ENCODE data around the gene TUSC1.

DNA sequence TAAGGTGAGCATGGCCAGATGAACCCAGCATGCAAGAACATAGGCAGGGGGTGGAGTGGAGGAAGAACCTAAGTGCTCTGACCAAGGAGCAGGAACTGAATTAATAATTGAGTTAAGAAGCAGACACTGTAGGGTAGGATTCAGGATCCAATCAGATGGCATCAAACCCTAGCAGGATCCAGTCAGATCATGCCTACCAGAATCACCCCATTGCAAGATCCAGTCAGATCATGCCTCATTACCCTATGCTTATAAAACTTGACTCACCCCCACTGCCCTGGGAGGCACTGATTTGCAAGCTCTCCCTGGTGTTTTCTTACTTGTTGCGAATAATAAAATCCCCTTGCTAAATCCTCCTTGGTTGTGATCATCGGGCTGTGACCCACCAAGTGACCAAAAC, 19.7 kb downstream of the TUSC1 start:
- TF ChIP-seq ZBTB20 (CRISPR knock-in tag; IDR thresholded peaks at IDR 0.05; ENCODE audit: borderline replicate concordance, low read depth) (no peak), NBN (conservative IDR thresholded peaks at IDR 0.05) (no peak), EZH2 (conservative IDR thresholded peaks at IDR 0.05; ENCODE audit: low read depth, low read length) (no peak), POLR2A (IDR thresholded peaks at IDR 0.05; ENCODE audit: insufficient read depth in 1 of 2, low read depth in 2 of 2, low read length in 2 of 2) (no peak), SIN3A (IDR thresholded peaks at IDR 0.05; ENCODE audit: borderline replicate concordance, low read depth, low read length) (no peak), CCDC6 (CRISPR knock-in tag; IDR thresholded peaks at IDR 0.05) (no peak), POLR2AphosphoS5 (IDR thresholded peaks at IDR 0.05; ENCODE audit: low read depth, low read length) (no peak), PPARG (CRISPR knock-in tag; conservative IDR thresholded peaks at IDR 0.05) (no peak), NPAS2 (CRISPR knock-in tag; IDR thresholded peaks at IDR 0.05; ENCODE audit: borderline replicate concordance) (no peak)
- TF ChIP-seq, protein P1, sequence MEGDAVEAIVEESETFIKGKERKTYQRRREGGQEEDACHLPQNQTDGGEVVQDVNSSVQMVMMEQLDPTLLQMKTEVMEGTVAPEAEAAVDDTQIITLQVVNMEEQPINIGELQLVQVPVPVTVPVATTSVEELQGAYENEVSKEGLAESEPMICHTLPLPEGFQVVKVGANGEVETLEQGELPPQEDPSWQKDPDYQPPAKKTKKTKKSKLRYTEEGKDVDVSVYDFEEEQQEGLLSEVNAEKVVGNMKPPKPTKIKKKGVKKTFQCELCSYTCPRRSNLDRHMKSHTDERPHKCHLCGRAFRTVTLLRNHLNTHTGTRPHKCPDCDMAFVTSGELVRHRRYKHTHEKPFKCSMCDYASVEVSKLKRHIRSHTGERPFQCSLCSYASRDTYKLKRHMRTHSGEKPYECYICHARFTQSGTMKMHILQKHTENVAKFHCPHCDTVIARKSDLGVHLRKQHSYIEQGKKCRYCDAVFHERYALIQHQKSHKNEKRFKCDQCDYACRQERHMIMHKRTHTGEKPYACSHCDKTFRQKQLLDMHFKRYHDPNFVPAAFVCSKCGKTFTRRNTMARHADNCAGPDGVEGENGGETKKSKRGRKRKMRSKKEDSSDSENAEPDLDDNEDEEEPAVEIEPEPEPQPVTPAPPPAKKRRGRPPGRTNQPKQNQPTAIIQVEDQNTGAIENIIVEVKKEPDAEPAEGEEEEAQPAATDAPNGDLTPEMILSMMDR (CRISPR knock-in tag; IDR thresholded peaks at IDR 0.05), result no peak
- TF ChIP-seq, protein P2, sequence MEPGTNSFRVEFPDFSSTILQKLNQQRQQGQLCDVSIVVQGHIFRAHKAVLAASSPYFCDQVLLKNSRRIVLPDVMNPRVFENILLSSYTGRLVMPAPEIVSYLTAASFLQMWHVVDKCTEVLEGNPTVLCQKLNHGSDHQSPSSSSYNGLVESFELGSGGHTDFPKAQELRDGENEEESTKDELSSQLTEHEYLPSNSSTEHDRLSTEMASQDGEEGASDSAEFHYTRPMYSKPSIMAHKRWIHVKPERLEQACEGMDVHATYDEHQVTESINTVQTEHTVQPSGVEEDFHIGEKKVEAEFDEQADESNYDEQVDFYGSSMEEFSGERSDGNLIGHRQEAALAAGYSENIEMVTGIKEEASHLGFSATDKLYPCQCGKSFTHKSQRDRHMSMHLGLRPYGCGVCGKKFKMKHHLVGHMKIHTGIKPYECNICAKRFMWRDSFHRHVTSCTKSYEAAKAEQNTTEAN (CRISPR knock-in tag; conservative IDR thresholded peaks at IDR 0.05), result no peak
- TF ChIP-seq, protein P3, sequence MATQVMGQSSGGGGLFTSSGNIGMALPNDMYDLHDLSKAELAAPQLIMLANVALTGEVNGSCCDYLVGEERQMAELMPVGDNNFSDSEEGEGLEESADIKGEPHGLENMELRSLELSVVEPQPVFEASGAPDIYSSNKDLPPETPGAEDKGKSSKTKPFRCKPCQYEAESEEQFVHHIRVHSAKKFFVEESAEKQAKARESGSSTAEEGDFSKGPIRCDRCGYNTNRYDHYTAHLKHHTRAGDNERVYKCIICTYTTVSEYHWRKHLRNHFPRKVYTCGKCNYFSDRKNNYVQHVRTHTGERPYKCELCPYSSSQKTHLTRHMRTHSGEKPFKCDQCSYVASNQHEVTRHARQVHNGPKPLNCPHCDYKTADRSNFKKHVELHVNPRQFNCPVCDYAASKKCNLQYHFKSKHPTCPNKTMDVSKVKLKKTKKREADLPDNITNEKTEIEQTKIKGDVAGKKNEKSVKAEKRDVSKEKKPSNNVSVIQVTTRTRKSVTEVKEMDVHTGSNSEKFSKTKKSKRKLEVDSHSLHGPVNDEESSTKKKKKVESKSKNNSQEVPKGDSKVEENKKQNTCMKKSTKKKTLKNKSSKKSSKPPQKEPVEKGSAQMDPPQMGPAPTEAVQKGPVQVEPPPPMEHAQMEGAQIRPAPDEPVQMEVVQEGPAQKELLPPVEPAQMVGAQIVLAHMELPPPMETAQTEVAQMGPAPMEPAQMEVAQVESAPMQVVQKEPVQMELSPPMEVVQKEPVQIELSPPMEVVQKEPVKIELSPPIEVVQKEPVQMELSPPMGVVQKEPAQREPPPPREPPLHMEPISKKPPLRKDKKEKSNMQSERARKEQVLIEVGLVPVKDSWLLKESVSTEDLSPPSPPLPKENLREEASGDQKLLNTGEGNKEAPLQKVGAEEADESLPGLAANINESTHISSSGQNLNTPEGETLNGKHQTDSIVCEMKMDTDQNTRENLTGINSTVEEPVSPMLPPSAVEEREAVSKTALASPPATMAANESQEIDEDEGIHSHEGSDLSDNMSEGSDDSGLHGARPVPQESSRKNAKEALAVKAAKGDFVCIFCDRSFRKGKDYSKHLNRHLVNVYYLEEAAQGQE (IDR thresholded peaks at IDR 0.05; ENCODE audit: borderline replicate concordance in 1 of 2, low read depth in 1 of 2, low read length in 2 of 2), result no peak
- TF ChIP-seq, protein P4, sequence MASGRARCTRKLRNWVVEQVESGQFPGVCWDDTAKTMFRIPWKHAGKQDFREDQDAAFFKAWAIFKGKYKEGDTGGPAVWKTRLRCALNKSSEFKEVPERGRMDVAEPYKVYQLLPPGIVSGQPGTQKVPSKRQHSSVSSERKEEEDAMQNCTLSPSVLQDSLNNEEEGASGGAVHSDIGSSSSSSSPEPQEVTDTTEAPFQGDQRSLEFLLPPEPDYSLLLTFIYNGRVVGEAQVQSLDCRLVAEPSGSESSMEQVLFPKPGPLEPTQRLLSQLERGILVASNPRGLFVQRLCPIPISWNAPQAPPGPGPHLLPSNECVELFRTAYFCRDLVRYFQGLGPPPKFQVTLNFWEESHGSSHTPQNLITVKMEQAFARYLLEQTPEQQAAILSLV (CRISPR knock-in tag; IDR thresholded peaks at IDR 0.05; ENCODE audit: borderline replicate concordance), result no peak
- TF ChIP-seq, protein P5, sequence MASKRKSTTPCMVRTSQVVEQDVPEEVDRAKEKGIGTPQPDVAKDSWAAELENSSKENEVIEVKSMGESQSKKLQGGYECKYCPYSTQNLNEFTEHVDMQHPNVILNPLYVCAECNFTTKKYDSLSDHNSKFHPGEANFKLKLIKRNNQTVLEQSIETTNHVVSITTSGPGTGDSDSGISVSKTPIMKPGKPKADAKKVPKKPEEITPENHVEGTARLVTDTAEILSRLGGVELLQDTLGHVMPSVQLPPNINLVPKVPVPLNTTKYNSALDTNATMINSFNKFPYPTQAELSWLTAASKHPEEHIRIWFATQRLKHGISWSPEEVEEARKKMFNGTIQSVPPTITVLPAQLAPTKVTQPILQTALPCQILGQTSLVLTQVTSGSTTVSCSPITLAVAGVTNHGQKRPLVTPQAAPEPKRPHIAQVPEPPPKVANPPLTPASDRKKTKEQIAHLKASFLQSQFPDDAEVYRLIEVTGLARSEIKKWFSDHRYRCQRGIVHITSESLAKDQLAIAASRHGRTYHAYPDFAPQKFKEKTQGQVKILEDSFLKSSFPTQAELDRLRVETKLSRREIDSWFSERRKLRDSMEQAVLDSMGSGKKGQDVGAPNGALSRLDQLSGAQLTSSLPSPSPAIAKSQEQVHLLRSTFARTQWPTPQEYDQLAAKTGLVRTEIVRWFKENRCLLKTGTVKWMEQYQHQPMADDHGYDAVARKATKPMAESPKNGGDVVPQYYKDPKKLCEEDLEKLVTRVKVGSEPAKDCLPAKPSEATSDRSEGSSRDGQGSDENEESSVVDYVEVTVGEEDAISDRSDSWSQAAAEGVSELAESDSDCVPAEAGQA (IDR thresholded peaks at IDR 0.05; ENCODE audit: low read depth), result no peak
- TF ChIP-seq, protein P5 (CRISPR knock-in tag; IDR thresholded peaks at IDR 0.05; ENCODE audit: borderline replicate concordance), result no peak
